ENCODE results near the gene MGME1.

DNA sequence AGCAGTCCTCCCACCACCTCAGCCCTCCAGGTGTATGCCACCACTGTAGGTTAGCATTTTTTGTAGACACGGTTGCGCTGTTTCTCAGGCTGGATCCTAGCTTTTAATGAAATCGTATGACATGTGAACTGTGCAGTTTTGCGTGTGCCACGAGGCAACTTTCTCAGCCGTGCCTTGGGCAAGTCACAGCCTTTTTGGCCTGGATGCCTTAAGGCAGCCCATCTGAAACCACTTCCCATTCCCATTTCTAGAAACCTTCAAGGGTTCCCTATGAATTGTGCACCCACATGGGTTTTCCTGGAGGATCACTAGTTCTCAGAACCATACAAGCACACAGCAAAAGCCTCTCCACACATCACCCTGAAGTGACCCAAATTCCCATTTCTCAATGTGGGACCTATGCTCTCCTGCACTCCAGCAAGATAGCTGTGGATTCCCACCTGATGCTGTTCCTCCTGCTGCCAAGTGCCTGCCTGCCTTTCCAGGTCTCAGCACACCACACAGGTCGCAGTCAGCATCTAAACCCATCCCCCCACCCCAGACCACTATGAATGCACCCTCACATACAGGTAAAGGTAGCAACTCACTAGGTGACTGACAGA is 29.1 kb upstream of the MGME1 start:
- TF ChIP-seq ZNF174 (CRISPR knock-in tag; IDR thresholded peaks at IDR 0.05) (no peak), KAT7 (CRISPR knock-in tag; IDR thresholded peaks at IDR 0.05; ENCODE audit: borderline replicate concordance) (no peak), MEF2D (tag; conservative IDR thresholded peaks at IDR 0.05; ENCODE audit: low read depth) (no peak), MAFK (IDR thresholded peaks at IDR 0.05; ENCODE audit: low read length) (no peak), RAD51 (IDR thresholded peaks at IDR 0.05; ENCODE audit: borderline replicate concordance, low read depth) (no peak), POLR2A (conservative IDR thresholded peaks at IDR 0.05) (no peak), ZNF384 (IDR thresholded peaks at IDR 0.05; ENCODE audit: low read depth, low read length) (no peak), SOX6 (IDR thresholded peaks at IDR 0.05) (no peak), KDM1A (IDR thresholded peaks at IDR 0.05) (no peak), EP300 (IDR thresholded peaks at IDR 0.05; ENCODE audit: low read length) (no peak), GATA2 (CRISPR knock-in tag; IDR thresholded peaks at IDR 0.05) (no peak)
- TF ChIP-seq, protein P1, sequence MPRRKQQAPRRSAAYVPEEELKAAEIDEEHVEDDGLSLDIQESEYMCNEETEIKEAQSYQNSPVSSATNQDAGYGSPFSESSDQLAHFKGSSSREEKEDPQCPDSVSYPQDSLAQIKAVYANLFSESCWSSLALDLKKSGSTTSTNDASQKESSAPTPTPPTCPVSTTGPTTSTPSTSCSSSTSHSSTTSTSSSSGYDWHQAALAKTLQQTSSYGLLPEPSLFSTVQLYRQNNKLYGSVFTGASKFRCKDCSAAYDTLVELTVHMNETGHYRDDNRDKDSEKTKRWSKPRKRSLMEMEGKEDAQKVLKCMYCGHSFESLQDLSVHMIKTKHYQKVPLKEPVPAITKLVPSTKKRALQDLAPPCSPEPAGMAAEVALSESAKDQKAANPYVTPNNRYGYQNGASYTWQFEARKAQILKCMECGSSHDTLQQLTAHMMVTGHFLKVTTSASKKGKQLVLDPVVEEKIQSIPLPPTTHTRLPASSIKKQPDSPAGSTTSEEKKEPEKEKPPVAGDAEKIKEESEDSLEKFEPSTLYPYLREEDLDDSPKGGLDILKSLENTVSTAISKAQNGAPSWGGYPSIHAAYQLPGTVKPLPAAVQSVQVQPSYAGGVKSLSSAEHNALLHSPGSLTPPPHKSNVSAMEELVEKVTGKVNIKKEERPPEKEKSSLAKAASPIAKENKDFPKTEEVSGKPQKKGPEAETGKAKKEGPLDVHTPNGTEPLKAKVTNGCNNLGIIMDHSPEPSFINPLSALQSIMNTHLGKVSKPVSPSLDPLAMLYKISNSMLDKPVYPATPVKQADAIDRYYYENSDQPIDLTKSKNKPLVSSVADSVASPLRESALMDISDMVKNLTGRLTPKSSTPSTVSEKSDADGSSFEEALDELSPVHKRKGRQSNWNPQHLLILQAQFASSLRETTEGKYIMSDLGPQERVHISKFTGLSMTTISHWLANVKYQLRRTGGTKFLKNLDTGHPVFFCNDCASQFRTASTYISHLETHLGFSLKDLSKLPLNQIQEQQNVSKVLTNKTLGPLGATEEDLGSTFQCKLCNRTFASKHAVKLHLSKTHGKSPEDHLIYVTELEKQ (CRISPR knock-in tag; IDR thresholded peaks at IDR 0.05): no peak
